D341Med (cell line): Measurements from ENCODE around the gene C14orf180.

Experiments used
- DNase-seq: peaks from one replicate; pipeline ENCODE4 v3.0.0; 2012; ENCODE audit warnings: low spot score

The C14orf180 gene

GRCh38 chr14:104594310-104595046 is 14.9 kb downstream of the C14orf180 start:
- no peak for DNase-seq

- DNase-seq = no peak
Measured at GRCh38 chr14:104595116-104595675, 15.6 kb downstream of the C14orf180 start.

- DNase-seq = no peak
Measured at GRCh38 chr14:104595911-104596450, 16.4 kb downstream of the C14orf180 start.

GRCh38 chr14:104596451-104596918 is 16.9 kb downstream of the C14orf180 start:
- DNase-seq = no peak

- DNase-seq = no peak
Measured at GRCh38 chr14:104596927-104597351, 17.4 kb downstream of the C14orf180 start.

- DNase-seq = no peak
Measured at GRCh38 chr14:104597576-104597975, 18.0 kb downstream of the C14orf180 start.

GRCh38 chr14:104598039-104598909 is 18.7 kb downstream of the C14orf180 start:
- DNase-seq = no peak

- no peak for DNase-seq
Measured at GRCh38 chr14:104598910-104599273, 19.3 kb downstream of the C14orf180 start.

- no peak for DNase-seq
Measured at GRCh38 chr14:104599446-104599845, 19.9 kb downstream of the C14orf180 start.

GRCh38 chr14:104600141-104600643 is 20.6 kb downstream of the C14orf180 start:
- no peak for DNase-seq

GRCh38 chr14:104600805-104601204 is 21.2 kb downstream of the C14orf180 start:
- no peak for DNase-seq

GRCh38 chr14:104601786-104602185 is 22.2 kb downstream of the C14orf180 start:
- DNase-seq = no peak

- DNase-seq = no peak
Measured at GRCh38 chr14:104602315-104602932, 22.9 kb downstream of the C14orf180 start.

- no peak for DNase-seq
Measured at GRCh38 chr14:104602933-104603325, 23.4 kb downstream of the C14orf180 start.

- no peak for DNase-seq
Measured at GRCh38 chr14:104603711-104604401, 24.3 kb downstream of the C14orf180 start.

- peak; percentile 76 for DNase-seq
Measured at GRCh38 chr14:104604458-104605449, 25.2 kb downstream of the C14orf180 start, which contains the start of gene TMEM179. TSS of gene TMEM179 (minus strand) at chr14:104604772. CDS start at chr14:104604741, 31 bp downstream.

GRCh38 chr14:104609666-104610065 is 30.1 kb downstream of the C14orf180 start:
- DNase-seq = no peak

GRCh38 chr14:104610749-104611310 is 31.3 kb downstream of the C14orf180 start:
- no peak for DNase-seq

- DNase-seq = no peak
Measured at GRCh38 chr14:104611881-104612280, 32.3 kb downstream of the C14orf180 start.
